CD4-positive, alpha-beta T cell treated with Interferon alpha-2 for 1 hour (primary cell): ENCODE data around the gene MS4A15.
"Not testable (repeated sequence)": the region's sequence is repeated elsewhere in the genome, so short reads cannot be mapped to it uniquely, and the experiment has no call there.

Experiments used
- DNase-seq, 2 donors: peaks; one replicate each; pipeline ENCODE4 v3.0.0-alpha.2; 2020 to 2022

Gene MS4A15

GRCh38 chr11:60757231-60757800, 649 bp downstream of the MS4A15 start:
- no peak for DNase-seq

- not testable (repeated sequence) for DNase-seq
These were observed 2.0 kb downstream of the MS4A15 start for GRCh38 chr11:60758671-60759070.

- DNase-seq = not testable (repeated sequence)
These were observed 3.0 kb downstream of the MS4A15 start for GRCh38 chr11:60759438-60760225.

GRCh38 chr11:60761436-60762190, 4.9 kb downstream of the MS4A15 start:
- DNase-seq = no peak

GRCh38 chr11:60762851-60763691, 6.4 kb downstream of the MS4A15 start:
- peak in 1 of 2 donors; percentile 7 for DNase-seq

- no peak for DNase-seq
These were observed 7.2 kb downstream of the MS4A15 start for GRCh38 chr11:60763692-60764369.

- DNase-seq = no peak
These were observed 8.2 kb downstream of the MS4A15 start for GRCh38 chr11:60764879-60765278.

GRCh38 chr11:60765355-60765754, 8.7 kb downstream of the MS4A15 start:
- no peak for DNase-seq

GRCh38 chr11:60766547-60766946, 9.9 kb downstream of the MS4A15 start:
- DNase-seq = no peak

GRCh38 chr11:60767388-60767811, 10.7 kb downstream of the MS4A15 start:
- no peak for DNase-seq

- no peak for DNase-seq
These were observed 11.5 kb downstream of the MS4A15 start for GRCh38 chr11:60768202-60768601.

- DNase-seq = no peak
These were observed 12.6 kb downstream of the MS4A15 start for GRCh38 chr11:60769273-60769672.

GRCh38 chr11:60769811-60770210, 13.1 kb downstream of the MS4A15 start:
- no peak for DNase-seq

GRCh38 chr11:60771146-60771545, 14.5 kb downstream of the MS4A15 start:
- no peak for DNase-seq

GRCh38 chr11:60771879-60772525, 15.3 kb downstream of the MS4A15 start:
- DNase-seq = no peak

- DNase-seq = no peak
These were observed 16.0 kb downstream of the MS4A15 start for GRCh38 chr11:60772666-60773065.

- DNase-seq = no peak
These were observed 18.1 kb downstream of the MS4A15 start for GRCh38 chr11:60774726-60775125.

GRCh38 chr11:60775420-60775961, 18.8 kb downstream of the MS4A15 start:
- peak; percentile 81 to 83 for DNase-seq

- no peak for DNase-seq
These were observed 19.5 kb downstream of the MS4A15 start for GRCh38 chr11:60776167-60776566.

GRCh38 chr11:60777106-60777505, 20.4 kb downstream of the MS4A15 start:
- no peak for DNase-seq

GRCh38 chr11:60777572-60777971, 20.9 kb downstream of the MS4A15 start:
- no peak for DNase-seq
